HG03460 (cell line): Measurements from ENCODE around the gene GET3.
"Not testable (repeated sequence)": the region's sequence is repeated elsewhere in the genome, so short reads cannot be mapped to it uniquely, and the experiment has no call there.

Experiments
- ATAC-seq: cut with Tn5 transposase; IDR thresholded peaks from one replicate; pipeline ENCODE4 v1.9.1; 2021; ENCODE audit not compliant: unreplicated experiment

The GET3 gene

GRCh38 chr19:12736995-12737834 lies at the start of gene GET3:
Gene GET3, plus strand, starts transcription at chr19:12737497. Its CDS starts 9 bp downstream, at chr19:12737506.
- peak; percentile 67 for ATAC-seq

DNA sequence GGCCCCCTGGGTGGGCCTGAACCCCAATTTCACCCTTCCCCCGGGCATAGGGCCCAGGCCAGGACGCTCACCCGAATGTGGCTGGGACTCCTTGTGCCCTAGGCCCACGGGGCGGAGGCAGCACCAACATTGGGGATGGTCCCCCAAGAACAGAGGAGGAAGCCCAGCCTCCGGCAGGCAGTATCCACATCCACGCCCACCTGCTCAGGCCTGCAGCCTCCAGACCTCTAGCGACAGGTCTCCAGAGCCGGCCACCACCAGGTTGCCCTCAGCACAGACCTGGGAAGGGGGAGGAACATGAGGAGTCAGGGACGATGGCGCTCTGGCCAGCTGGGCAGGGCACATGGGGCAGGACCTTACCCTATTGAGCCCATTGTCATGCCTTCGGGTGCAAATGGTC lies 48.3 kb upstream of the GET3 start:
- ATAC-seq, result no peak

DNA sequence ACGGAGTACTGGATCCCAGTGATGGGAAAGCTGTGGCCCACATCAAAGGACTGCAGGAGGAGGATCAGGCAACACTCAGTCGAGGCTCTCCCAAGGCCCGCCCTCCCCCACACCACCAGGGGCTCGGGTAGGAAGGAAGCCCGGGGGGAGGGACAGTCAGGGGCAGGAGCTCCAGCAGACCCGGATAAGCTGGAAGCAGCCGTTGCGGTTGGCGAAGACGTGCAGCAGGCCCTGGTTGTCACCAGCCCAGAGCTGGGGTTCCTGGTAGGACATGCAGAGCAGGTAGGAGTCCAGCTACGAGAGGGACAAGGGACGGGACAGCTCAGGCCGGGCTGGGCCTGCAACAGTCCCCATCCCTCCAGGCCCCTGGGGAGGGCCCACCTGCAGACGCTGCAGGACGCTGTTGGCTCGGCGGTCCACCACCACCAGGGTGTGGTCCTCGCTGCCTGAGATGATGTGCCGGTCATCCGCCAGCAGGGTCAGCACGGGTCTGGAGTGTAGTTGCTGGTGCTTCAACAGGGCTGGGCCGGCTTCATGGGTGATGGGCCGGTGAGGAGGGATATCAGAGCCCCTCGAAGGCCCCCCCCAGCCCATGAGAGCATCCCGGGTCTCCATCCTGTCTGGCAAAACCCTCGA lies 47.6 kb upstream of the GET3 start:
- no peak for ATAC-seq

DNA sequence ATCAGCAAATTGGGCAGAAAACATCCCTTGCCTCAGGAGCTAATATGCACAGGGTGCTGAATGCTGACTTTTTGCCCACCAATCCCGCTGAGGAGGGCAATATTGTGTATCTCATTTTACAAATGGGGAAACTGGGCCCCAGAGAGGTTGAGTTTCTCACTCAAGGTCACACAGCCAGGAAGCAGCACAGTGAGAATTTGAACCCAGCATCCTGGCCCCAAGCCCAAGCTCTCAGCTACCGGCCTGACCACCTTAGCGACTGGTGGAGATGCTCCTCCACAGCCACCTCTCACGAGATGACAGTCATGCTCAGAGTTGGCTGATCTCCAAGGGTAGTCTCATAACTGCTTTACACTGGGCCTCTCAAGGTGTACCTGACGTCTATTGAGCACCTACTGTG lies 44.3 kb upstream of the GET3 start:
- ATAC-seq, result no peak

- ATAC-seq, result no peak
Measured at GRCh38 chr19:12694641-12695040, 42.7 kb upstream of the GET3 start.

DNA sequence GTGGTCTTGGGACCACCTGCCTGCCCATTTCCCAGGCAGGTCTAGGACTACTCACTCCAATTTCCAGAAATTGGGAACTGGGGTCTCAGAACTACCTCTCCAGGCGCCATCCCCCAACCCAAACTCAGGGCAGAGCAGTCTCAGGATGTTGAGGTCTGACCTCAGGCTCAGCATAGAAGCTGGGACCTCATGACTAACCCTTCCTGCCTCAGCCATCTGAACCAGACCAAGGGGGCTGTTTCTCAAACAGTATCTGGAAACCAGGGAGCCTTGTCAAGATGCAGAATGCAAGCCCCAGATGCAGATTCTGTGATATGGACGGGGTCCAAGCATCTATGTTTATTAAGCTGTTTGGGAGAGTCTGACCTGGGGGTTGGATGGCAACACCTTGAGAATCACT lies 42.2 kb upstream of the GET3 start:
- ATAC-seq, result no peak

DNA sequence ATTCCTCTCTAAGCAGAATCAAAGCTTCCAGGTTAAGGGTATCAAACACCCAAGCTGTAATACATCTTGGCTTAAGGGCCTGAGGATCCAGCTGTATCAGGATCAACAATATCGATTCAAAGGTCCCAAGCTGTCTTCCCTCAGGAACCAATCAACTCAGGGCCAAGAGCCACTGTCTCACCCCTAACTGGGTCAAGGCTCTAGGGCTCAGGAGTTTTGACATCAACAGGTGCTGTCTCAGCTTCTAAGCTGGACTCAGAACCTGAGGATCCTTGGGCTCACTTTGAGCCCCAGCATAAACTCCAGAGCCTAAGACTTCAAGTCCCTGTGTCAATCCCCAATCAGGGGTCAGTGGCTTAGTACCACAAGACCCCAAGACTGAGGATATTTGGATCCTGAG lies 41.8 kb upstream of the GET3 start:
- ATAC-seq, result no peak

DNA sequence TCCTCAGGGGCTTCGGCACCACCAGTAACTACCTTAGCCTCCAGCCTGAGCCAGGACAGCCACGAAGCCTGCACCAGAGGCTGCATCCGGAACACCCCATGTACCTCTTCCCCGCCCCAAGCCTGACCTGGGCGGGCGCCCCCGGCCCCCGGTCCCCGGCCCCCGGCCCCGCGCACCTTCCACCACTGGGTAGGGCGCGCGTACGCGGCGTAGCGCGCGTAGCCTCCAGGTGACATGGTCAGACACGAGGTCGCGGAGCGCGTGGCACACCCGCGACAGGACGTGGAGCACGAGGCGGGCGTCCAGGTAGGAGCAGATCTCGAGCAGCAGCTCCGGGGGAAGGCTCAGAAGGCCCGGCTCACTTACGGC lies 41.3 kb upstream of the GET3 start:
- no peak for ATAC-seq

DNA sequence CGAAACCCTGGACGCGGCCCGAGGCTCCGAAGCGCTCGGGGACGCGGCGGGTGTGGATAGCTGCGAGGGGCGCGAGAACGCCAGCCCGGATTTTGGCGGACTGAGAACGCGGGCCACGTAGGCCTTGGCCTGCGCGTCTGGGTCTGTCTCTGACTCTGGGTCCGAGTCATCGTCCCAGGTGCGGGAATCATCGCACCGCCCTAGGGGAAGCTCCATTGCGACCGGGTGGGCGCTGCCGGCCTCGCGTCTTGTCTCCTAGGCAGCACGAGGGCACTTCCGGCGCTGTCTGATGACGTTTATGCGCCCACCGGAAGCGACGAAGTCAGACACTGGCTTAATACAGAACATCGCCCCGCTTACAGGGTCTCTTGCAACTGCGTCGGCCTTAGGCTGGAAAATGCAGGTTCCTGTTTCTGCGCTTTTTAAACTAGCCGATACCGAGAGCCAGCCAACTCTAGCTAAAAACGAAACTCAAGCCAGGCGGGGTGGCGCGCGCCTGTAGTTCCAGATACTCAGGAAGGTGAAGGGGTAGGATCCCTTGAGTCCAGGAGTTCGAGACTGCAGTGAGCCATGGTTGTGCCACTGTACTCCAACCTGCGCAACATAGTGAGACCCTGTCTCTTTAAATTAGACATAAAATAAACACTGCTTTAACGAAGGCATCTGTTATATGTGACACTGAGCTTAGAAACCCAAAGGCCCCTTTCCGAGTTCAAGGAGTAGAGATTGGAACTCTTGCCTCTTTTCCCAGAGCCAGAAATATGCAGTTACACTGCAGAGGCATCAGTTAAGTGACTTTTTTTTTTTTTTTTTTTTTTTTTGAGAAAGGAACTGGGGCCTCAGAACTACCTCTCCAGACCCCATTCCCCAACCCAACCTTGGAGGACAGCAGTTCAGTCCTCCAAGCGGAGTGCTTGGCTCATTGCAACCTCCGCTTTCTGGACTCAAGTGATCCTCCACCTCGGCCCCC lies 40.6 kb upstream of the GET3 start, which contains the start of gene FBXW9:
TSS of gene FBXW9 (minus strand) at position 266 of the 970 bp plus-strand sequence. CDS start at position 216, 50 bp downstream.
- peak; percentile 79 for ATAC-seq

DNA sequence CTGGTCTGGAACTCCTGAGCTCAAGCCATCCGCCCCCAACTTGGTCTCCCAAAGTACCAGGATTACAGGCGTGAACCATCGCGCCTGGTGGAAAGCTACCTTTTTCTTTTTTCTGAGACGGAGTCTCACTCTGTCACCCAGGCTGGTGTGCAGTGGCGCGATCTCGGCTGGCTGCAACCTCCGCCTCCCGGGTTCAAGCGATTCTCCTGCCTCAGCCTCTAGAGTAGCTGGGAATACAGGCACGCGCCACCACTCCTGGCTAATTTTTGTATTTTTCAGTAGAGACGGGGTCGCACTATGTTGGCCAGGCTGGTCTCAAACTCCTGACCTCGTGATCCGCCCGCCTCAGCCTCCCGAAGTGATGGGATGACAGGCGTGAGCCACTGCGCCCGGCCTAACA lies 39.9 kb upstream of the GET3 start:
- not testable (repeated sequence) for ATAC-seq

DNA sequence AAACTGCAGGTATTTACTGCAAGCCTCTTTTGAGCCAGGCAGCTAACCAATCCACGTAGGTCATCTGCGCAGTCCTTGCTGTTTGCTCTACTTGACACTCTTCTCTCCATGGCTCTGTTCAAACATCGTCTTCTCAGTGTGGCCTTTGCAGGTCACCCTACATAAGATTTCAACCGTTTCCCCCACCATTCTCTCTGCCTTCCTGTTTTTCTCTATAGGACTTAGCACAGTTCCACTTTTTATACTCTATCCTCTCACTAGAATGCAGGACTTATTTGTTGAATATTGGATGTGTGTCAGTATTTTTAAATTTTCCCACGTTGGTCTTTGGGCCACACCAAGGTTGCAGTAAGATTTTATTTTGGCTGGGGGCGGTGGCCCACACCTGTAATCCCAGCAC lies 39.2 kb upstream of the GET3 start:
- ATAC-seq, result no peak

DNA sequence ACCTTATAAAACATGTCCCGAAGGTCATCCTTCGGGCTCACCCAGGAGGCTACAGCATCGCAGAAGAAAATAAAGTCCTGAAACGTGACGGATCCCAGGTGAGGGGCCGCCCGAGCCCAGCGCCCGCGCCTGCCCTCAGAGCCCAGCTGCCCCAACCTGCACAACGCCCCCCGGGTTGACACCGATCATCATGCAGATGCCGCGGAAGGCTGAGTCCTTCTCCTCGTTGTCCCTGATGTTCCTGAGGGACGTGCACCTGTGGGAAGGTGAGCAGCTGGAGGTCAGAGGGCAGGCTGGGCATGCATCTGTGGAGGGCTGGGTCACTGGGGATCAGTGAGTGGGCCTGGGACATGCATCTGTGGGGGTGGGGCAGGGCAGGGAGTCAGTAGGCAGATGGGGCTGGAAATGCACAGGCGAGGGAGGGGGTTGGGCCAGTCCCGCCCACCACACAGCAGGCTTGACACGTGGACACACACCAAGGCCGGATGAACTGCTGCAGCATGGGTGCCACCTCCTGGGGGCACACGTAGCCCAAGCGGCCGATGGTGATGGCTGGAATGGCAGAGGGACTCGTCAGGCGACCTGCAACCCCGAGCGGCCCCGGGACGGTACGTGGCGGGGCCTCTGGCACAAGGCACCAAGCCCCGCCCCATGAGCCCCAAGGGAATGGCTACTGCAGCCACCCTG lies 35.6 kb upstream of the GET3 start:
- no peak for ATAC-seq

GRCh38 chr19:12703046-12703445 lies 34.3 kb upstream of the GET3 start:
- no peak for ATAC-seq

- ATAC-seq, result no peak
Measured at GRCh38 chr19:12705169-12705568, 32.1 kb upstream of the GET3 start.

DNA sequence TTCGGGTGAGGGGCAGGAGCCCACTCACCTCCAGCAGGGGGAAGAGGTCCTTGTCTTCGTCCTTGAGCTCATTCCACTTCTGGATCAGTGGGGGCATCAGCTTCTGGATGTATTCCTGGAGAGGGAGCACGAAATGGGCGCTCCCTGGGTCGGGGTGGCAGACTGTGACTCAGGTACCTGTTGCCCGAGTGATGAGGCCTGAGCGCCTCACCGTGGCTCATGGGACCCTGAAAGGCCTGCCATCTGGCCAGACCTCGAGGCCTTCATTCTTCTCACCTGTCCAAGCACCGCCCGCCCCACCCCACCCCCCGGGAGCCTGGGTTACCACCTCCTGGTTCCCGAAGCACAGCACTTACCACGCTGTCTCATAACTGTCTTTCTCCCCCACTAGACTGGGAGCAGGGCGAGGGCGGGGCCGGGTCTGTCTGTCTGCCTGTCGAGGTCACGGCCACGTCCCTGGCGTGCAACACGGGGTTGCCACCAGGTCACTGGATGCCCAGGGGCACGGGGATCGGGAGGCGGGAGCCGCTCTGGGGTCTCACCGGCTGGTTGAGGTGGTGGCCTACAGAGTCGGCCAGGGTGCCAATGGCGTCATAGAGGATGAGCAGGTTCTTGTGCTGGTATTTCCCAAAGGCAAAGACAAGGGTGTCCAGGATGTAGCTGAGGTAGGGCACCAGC lies 31.5 kb upstream of the GET3 start:
- ATAC-seq, result no peak

GRCh38 chr19:12706332-12706718 lies 31.0 kb upstream of the GET3 start:
- ATAC-seq, result no peak

- no peak for ATAC-seq
Measured at GRCh38 chr19:12708641-12709040, 28.7 kb upstream of the GET3 start.

DNA sequence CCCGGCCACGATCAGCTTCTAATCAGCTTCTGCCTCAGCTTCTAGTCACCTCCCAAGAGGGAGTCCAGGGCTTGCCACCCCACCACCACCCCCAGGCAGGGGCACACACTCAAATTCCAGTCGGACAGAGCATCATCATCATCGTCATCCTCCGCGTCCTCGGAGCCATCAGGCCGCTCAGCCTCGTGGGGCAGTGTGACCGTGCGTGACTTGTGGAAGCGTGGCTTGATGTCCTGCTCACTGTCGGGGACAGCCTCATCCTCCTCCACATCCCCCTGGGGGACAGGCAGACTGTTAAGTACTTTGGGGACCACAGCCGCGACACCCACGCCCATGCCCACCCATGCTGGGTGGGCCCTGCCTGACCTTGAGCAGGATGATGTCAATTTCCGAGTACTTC lies 26.1 kb upstream of the GET3 start:
- ATAC-seq, result no peak

DNA sequence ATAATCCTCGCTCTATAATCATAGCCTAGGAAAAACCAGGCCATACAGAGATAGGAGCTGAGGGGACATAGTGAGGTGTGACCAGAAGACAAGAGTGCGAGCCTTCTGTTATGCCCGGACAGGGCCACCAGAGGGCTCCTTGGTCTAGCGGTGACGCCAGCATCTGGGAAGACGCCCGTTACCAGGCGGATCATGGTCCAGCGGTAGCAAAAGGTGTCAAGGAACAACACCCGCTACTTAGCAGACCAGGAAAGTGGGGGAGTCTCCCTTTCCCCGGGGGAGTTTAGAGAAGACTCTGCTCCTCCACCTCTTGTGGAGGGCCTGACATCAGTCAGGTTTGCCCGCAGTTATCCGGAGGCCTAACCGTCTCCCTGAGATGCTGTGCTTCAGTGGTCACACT lies 25.2 kb upstream of the GET3 start:
- ATAC-seq, result not testable (repeated sequence)

DNA sequence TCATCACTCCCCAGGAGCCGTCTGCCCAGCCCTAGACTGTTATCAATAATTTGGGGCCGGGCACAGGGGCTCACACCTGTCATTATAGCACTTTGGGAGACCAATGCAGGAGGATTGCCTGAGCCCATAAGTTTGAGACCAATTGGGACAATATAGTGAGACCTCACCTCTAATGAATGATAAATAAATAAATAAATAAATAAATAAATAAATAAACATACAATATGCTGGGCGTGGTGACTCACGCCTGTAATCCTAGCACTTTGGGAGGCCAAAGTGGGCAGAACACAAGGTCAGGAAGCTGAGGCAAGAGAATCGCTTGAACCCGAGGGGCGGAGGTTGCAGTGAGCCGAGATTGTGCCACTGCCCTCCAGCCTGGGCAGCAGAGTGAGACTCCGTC lies 24.0 kb upstream of the GET3 start:
- ATAC-seq, result not testable (repeated sequence)
